Measurements from ENCODE around the gene IFT27.
"Not testable (repeated sequence)": the region's sequence is repeated elsewhere in the genome, so short reads cannot be mapped to it uniquely, and the experiment has no call there.

IFT27 gene

GRCh38 chr22:36756746-36757655, 18.9 kb downstream of the IFT27 start:
- no peaks in the 10 kb centered on the region for H3K4me1 ChIP-seq (ENCODE audit: control insufficient read depth, low read length)
- TF ChIP-seq EZH2phosphoT487 (IDR thresholded peaks at IDR 0.05; ENCODE audit: borderline replicate concordance, low read length), result no peak
- TF ChIP-seq CTCF (IDR thresholded peaks at IDR 0.05; ENCODE audit: low read depth, low read length, poor library complexity, severe bottlenecking), result no peak
- peaks cover 16% of the 10 kb centered on the region for H3K27me3 ChIP-seq (ENCODE audit: control insufficient read depth, low read length)
- no peak overlapping the region for H3K4me2 ChIP-seq (ENCODE audit: low read length)
- no peaks in the 10 kb centered on the region for H3F3A ChIP-seq (ENCODE audit: control insufficient read depth, insufficient read depth)
- no peaks in the 10 kb centered on the region for H4K20me1 ChIP-seq (ENCODE audit: control insufficient read depth, insufficient read depth, low read depth, low read length)
- no peaks in the 10 kb centered on the region for H3K9me3 ChIP-seq (ENCODE audit: control insufficient read depth, insufficient read depth, low read length)
- no peaks in the 10 kb centered on the region for H3K79me2 ChIP-seq (ENCODE audit: control insufficient read depth, low read length)
- no peaks in the 10 kb centered on the region for H3K9me2 ChIP-seq (replicated peaks; ENCODE audit: control insufficient read depth, low read length)
- no peak overlapping the region for H3K4me3 ChIP-seq (ENCODE audit: low read length)
- H3K27ac ChIP-seq (ENCODE audit: low read depth, low read length), result no peak overlapping the region
- H3K36me3 ChIP-seq (ENCODE audit: control insufficient read depth, low read length), result no peaks in the 10 kb centered on the region

- H3K27ac ChIP-seq (ENCODE audit: low read depth, low read length), result no peak overlapping the region
- H3K27me3 ChIP-seq (ENCODE audit: control insufficient read depth, low read length), result peaks cover 16% of the 10 kb centered on the region
- TF ChIP-seq CTCF (IDR thresholded peaks at IDR 0.05; ENCODE audit: low read depth, low read length, poor library complexity, severe bottlenecking) (no peak), EZH2phosphoT487 (IDR thresholded peaks at IDR 0.05; ENCODE audit: borderline replicate concordance, low read length) (no peak)
- H3K9me3 ChIP-seq (ENCODE audit: control insufficient read depth, insufficient read depth, low read length), result no peaks in the 10 kb centered on the region
- no peaks in the 10 kb centered on the region for H4K20me1 ChIP-seq (ENCODE audit: control insufficient read depth, insufficient read depth, low read depth, low read length)
- H3K9me2 ChIP-seq (replicated peaks; ENCODE audit: control insufficient read depth, low read length), result no peaks in the 10 kb centered on the region
- H3K4me2 ChIP-seq (ENCODE audit: low read length), result no peak overlapping the region
- no peaks in the 10 kb centered on the region for H3K79me2 ChIP-seq (ENCODE audit: control insufficient read depth, low read length)
- no peaks in the 10 kb centered on the region for H3K36me3 ChIP-seq (ENCODE audit: control insufficient read depth, low read length)
- H3F3A ChIP-seq (ENCODE audit: control insufficient read depth, insufficient read depth), result no peaks in the 10 kb centered on the region
- no peaks in the 10 kb centered on the region for H3K4me1 ChIP-seq (ENCODE audit: control insufficient read depth, low read length)
- H3K4me3 ChIP-seq (ENCODE audit: low read length), result no peak overlapping the region
Measured at GRCh38 chr22:36756031-36756430, 19.9 kb downstream of the IFT27 start.

GRCh38 chr22:36755316-36755715, 20.6 kb downstream of the IFT27 start:
- Histone ChIP-seq H3K4me2 (ENCODE audit: low read length) (no peak overlapping the region), H3K79me2 (ENCODE audit: control insufficient read depth, low read length) (no peaks in the 10 kb centered on the region)

GRCh38 chr22:36754881-36755280, 21.0 kb downstream of the IFT27 start:
- H3K36me3 ChIP-seq (ENCODE audit: control insufficient read depth, low read length); H4K20me1 ChIP-seq (ENCODE audit: control insufficient read depth, insufficient read depth, low read depth, low read length); H3K4me3 ChIP-seq (ENCODE audit: low read length); H3K9me3 ChIP-seq (ENCODE audit: control insufficient read depth, insufficient read depth, low read length); H3K79me2 ChIP-seq (ENCODE audit: control insufficient read depth, low read length); H3K9me2 ChIP-seq (replicated peaks; ENCODE audit: control insufficient read depth, low read length); H3K4me1 ChIP-seq (ENCODE audit: control insufficient read depth, low read length); H3K4me2 ChIP-seq (ENCODE audit: low read length); H3K27ac ChIP-seq (ENCODE audit: low read depth, low read length); H3F3A ChIP-seq (ENCODE audit: control insufficient read depth, insufficient read depth): not testable (repeated sequence)
- peaks cover 16% of the 10 kb centered on the region for H3K27me3 ChIP-seq (ENCODE audit: control insufficient read depth, low read length)

More at GRCh38 chr22:36755316-36755715, 20.6 kb downstream of the IFT27 start:
- no peaks in the 10 kb centered on the region for H3K4me1 ChIP-seq (ENCODE audit: control insufficient read depth, low read length)
- no peak overlapping the region for H3K27ac ChIP-seq (ENCODE audit: low read depth, low read length)
- no peaks in the 10 kb centered on the region for H3K36me3 ChIP-seq (ENCODE audit: control insufficient read depth, low read length)
- peaks cover 16% of the 10 kb centered on the region for H3K27me3 ChIP-seq (ENCODE audit: control insufficient read depth, low read length)
- H3K9me2 ChIP-seq (replicated peaks; ENCODE audit: control insufficient read depth, low read length), result no peaks in the 10 kb centered on the region
- H3F3A ChIP-seq (ENCODE audit: control insufficient read depth, insufficient read depth), result no peaks in the 10 kb centered on the region
- no peaks in the 10 kb centered on the region for H3K9me3 ChIP-seq (ENCODE audit: control insufficient read depth, insufficient read depth, low read length)
- TF ChIP-seq CTCF (IDR thresholded peaks at IDR 0.05; ENCODE audit: low read depth, low read length, poor library complexity, severe bottlenecking) (no peak), EZH2phosphoT487 (IDR thresholded peaks at IDR 0.05; ENCODE audit: borderline replicate concordance, low read length) (no peak)
- no peak overlapping the region for H3K4me3 ChIP-seq (ENCODE audit: low read length)
- no peaks in the 10 kb centered on the region for H4K20me1 ChIP-seq (ENCODE audit: control insufficient read depth, insufficient read depth, low read depth, low read length)

Data from DOHH2 (cell line).